AG04449 (cell line): ENCODE measurements around the gene HOXA13.

Source experiments
- CTCF ChIA-PET: fragments of 350-600 bp; formaldehyde crosslinking; extraction: SDS; loops from one replicate; lab custom pipeline; 2021; ENCODE audit warnings: antibody characterized with exemption; lab: Yijun Ruan, JAX
- POLR2A ChIA-PET: fragments of 400-600, 350-600 bp; formaldehyde crosslinking; extraction: SDS; loops from one replicate; lab custom pipeline; 2020; ENCODE audit warnings: antibody characterized with exemption, inconsistent platforms; lab: Yijun Ruan, JAX
- DNase-seq: peaks from one replicate; pipeline ENCODE4 v3.0.0-alpha.2; 2010; ENCODE audit warnings: low read depth, low spot score
- H3K4me3 ChIP-seq: 2 replicates; pipeline ENCODE4 v1.5.1; 2011; ENCODE audit warnings: low read depth, mild to moderate bottlenecking, control low read depth, low read length
- CTCF ChIP-seq: IDR thresholded peaks from one replicate; pipeline ENCODE4 v1.5.1; 2011; ENCODE audit warnings: mild to moderate bottlenecking, moderate library complexity, low read length, control low read depth, inconsistent platforms; ENCODE audit not compliant: insufficient read depth; ENCODE audit errors: missing control alignments

The HOXA13 gene

GRCh38 chr7:27242154-27242553 is 42.3 kb upstream of the HOXA13 start:
- TF ChIP-seq CTCF = no peak
- POLR2A ChIA-PET = no interaction called here
- no peak overlapping the region; the same call in 1 of the 2 replicates for H3K4me3 ChIP-seq
- CTCF ChIA-PET = interaction anchor here (1.0 kb wide), 1 partner anchor 31 kb away, joined by 3 read pairs; no protein-coding TSS in a partner anchor
- DNase-seq = no peak

GRCh38 chr7:27241189-27242056 is 41.5 kb upstream of the HOXA13 start:
- ChIA-PET POLR2A (no interaction called here), CTCF (interaction anchor here (1.0 kb wide), 1 partner anchor 30 kb away, joined by 3 read pairs; no protein-coding TSS in a partner anchor)
- no peak for DNase-seq
- no peak for TF ChIP-seq CTCF
- H3K4me3 ChIP-seq = no peak overlapping the region

GRCh38 chr7:27240015-27240731 is 40.3 kb upstream of the HOXA13 start:
- no peak for TF ChIP-seq CTCF
- POLR2A ChIA-PET = no interaction called here
- CTCF ChIA-PET = no interaction called here
- H3K4me3 ChIP-seq = no peak overlapping the region
- no peak for DNase-seq

GRCh38 chr7:27239387-27240014 is 39.6 kb upstream of the HOXA13 start:
- TF ChIP-seq CTCF = no peak
- no peak overlapping the region for H3K4me3 ChIP-seq
- no peak for DNase-seq
- POLR2A ChIA-PET = no interaction called here
- CTCF ChIA-PET = interaction anchor here (1.2 to 1.3 kb wide), 2 partner anchors 10 to 29 kb away, joined by 5 read pairs; no protein-coding TSS in a partner anchor

- no peak overlapping the region for H3K4me3 ChIP-seq
- ChIA-PET CTCF (interaction anchor here (1.2 to 1.3 kb wide), 2 partner anchors 9 to 28 kb away, joined by 5 read pairs; no protein-coding TSS in a partner anchor), POLR2A (interaction anchor here (0.5 kb wide), 1 partner anchor 415 kb away, joined by 4 read pairs; no protein-coding TSS in a partner anchor)
- no peak for DNase-seq
- no peak for TF ChIP-seq CTCF
Observed at GRCh38 chr7:27238979-27239386, 39.1 kb upstream of the HOXA13 start.
